GM23248 (cell line): Measurements from ENCODE around the gene C3orf70. TPM values are rescaled to one million over a fixed set of nuclear protein-coding genes. Genes with fewer than 3 reads are reported as not detected.

Source experiments
- DNase-seq: peaks from one replicate; pipeline ENCODE4 v3.0.0-alpha.2; 2015
- H2AFZ ChIP-seq: fragments of 200-600 bp; sonication (generic); 2 replicates; pipeline ENCODE4 v1.6.1; 2016; ENCODE audit warnings: antibody characterized with exemption
- H3F3A ChIP-seq: fragments of 200-600 bp; sonication (generic); 2 replicates; pipeline ENCODE4 v1.6.1; 2016; ENCODE audit warnings: mild to moderate bottlenecking, antibody characterized with exemption, mixed run types; ENCODE audit not compliant: insufficient read depth
- H3K27ac ChIP-seq: fragments of 200-600 bp; sonication (generic); 2 replicates; pipeline ENCODE4 v1.5.1; 2016; ENCODE audit warnings: mild to moderate bottlenecking
- H3K27me3 ChIP-seq: fragments of 200-600 bp; sonication (generic); replicated peaks from 2 replicates; pipeline ENCODE4 v1.6.1; 2016; ENCODE audit warnings: mild to moderate bottlenecking; ENCODE audit not compliant: insufficient read depth
- H3K36me3 ChIP-seq: fragments of 200-600 bp; sonication (generic); 2 replicates; pipeline ENCODE4 v1.6.1; 2016; ENCODE audit warnings: low read depth, mild to moderate bottlenecking
- H3K4me1 ChIP-seq: fragments of 200-600 bp; sonication (generic); 2 replicates; pipeline ENCODE4 v1.6.1; 2016; ENCODE audit warnings: mild to moderate bottlenecking; ENCODE audit not compliant: insufficient read depth
- H3K4me2 ChIP-seq: fragments of 200-600 bp; sonication (generic); one replicate; pipeline ENCODE4 v1.6.1; 2016; ENCODE audit warnings: mild to moderate bottlenecking; ENCODE audit not compliant: unreplicated experiment
- H3K4me3 ChIP-seq: fragments of 200-600 bp; sonication (generic); 2 replicates; pipeline ENCODE4 v1.5.1; 2016; ENCODE audit warnings: mild to moderate bottlenecking
- H3K79me2 ChIP-seq: fragments of 200-600 bp; sonication (generic); 2 replicates; pipeline ENCODE4 v1.6.1; 2016; ENCODE audit warnings: mild to moderate bottlenecking; ENCODE audit not compliant: insufficient read depth
- H3K9ac ChIP-seq: fragments of 200-600 bp; sonication (generic); 2 replicates; pipeline ENCODE4 v1.6.1; 2016; ENCODE audit warnings: mild to moderate bottlenecking
- H3K9me2 ChIP-seq: fragments of 200-600 bp; sonication (generic); 2 replicates; pipeline ENCODE4 v1.6.1; 2016; ENCODE audit warnings: mixed run types, mild to moderate bottlenecking, moderate library complexity; ENCODE audit not compliant: insufficient read depth
- H3K9me3 ChIP-seq: fragments of 200-600 bp; sonication (generic); one replicate; pipeline ENCODE4 v1.6.1; 2017; ENCODE audit warnings: low read depth
- H4K20me1 ChIP-seq: fragments of 200-600 bp; sonication (generic); 2 replicates; pipeline ENCODE4 v1.6.0; 2016; ENCODE audit not compliant: insufficient read depth
- EZH2 ChIP-seq: fragments of 200-600 bp; sonication (generic); IDR thresholded peaks from 2 replicates; pipeline ENCODE4 v1.6.1; 2018; ENCODE audit warnings: antibody characterized with exemption, mild to moderate bottlenecking; ENCODE audit not compliant: insufficient read depth, poor library complexity, severe bottlenecking
- EZH2phosphoT487 ChIP-seq: fragments of 200-600 bp; sonication (generic); IDR thresholded peaks from 2 replicates; pipeline ENCODE4 v1.6.1; 2018; ENCODE audit warnings: antibody characterized with exemption, moderate library complexity, mild to moderate bottlenecking, low read depth; ENCODE audit not compliant: insufficient read depth
- WGBS, 2 experiments: methylation state at CpG; one replicate each; pipeline ENCODE4 v1.1.6; 2015 to 2017; ENCODE audit warnings: low lambda C conversion rate in 2 of 2, low coverage in 1 of 2; ENCODE audit errors: missing lambda C conversion rate in 2 of 2; 5-methylcytosine and 5-hydroxymethylcytosine counted together
- in situ Hi-C: fragments of 300-500 bp; cut with MboI; formaldehyde crosslinking; loops from 2 replicates; pipeline ENCODE4 v1.15.0; 2020
- polyA plus RNA-seq: library from polyadenylated mRNA; unstranded; fragments of >200 nt; fragmentation: Nextera tagmentation; extraction: Ambion mirVana; gene quantifications from 2 replicates; pipeline ENCODE4 v1.2.1, GENCODE V29; 2016
- total RNA-seq: library from RNA; depleted of rRNA; stranded (reverse); fragments of >200 nt; shearing (Covaris generic); gene quantifications from 2 replicates; pipeline ENCODE4 v1.2.3, GENCODE V29; 2014

Gene C3orf70
- total and polyA plus RNA-seq, 2 experiments from 2014 or later: not detected

DNA sequence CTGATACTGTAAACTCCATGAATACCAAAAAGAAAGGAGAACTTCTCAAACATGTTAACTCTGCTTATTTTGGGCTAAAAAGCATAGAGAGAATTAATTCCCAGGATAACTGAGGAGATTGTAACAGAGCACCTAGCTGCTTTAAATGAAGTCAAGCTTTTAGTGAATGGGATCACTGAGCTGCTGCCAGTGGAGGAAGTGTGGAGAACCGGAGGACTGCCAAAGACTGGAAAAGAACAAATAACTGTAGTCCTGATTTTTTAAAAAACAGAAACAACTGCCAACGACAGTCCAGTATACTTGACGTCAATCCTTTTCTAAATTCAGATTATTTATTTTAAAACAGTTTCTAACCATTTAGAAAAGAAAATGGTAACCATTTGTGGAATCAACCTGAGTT is 3.3 kb downstream of the C3orf70 start:
- Histone ChIP-seq H3K4me2 (no peak overlapping the region), H3K9me2 (no peaks in the 10 kb centered on the region), H2AFZ (no peak overlapping the region), H3K9me3 (no peaks in the 10 kb centered on the region), H3K4me3 (no peak overlapping the region), H3K27me3 (peaks cover 76% of the 10 kb centered on the region), H3K4me1 (no peaks in the 10 kb centered on the region), H3K9ac (no peak overlapping the region), H4K20me1 (no peaks in the 10 kb centered on the region), H3K36me3 (no peaks in the 10 kb centered on the region), H3F3A (no peaks in the 10 kb centered on the region), H3K27ac (no peak overlapping the region), H3K79me2 (no peaks in the 10 kb centered on the region)
- DNase-seq: no peak
- TF ChIP-seq EZH2phosphoT487 (no peak), EZH2 (no peak)
- in situ Hi-C loops: no loop called here
- 20 to 24% methylated on average over 3 of the region's 3 CpGs for whole genome bisulfite sequencing, 2 experiments

GRCh38 chr3:185145511-185145910 is 7.3 kb downstream of the C3orf70 start:
- no peaks in the 10 kb centered on the region for H3K36me3 ChIP-seq
- in situ Hi-C loops: no loop called here
- H3K9ac ChIP-seq: no peak overlapping the region
- no peak overlapping the region for H2AFZ ChIP-seq
- no peak overlapping the region for H3K4me3 ChIP-seq
- no peaks in the 10 kb centered on the region for H3K9me2 ChIP-seq
- no peaks in the 10 kb centered on the region for H3K79me2 ChIP-seq
- H3K9me3 ChIP-seq: no peaks in the 10 kb centered on the region
- H3F3A ChIP-seq: no peaks in the 10 kb centered on the region
- H4K20me1 ChIP-seq: no peaks in the 10 kb centered on the region
- H3K4me1 ChIP-seq: no peaks in the 10 kb centered on the region
- no peak for TF ChIP-seq EZH2
- TF ChIP-seq EZH2phosphoT487: no peak
- no peak overlapping the region for H3K4me2 ChIP-seq
- no peak for DNase-seq
- H3K27ac ChIP-seq: no peak overlapping the region
- 60 to 65% methylated on average over 6 of the region's 6 CpGs for WGBS, 2 experiments
- peaks cover 48% of the 10 kb centered on the region for H3K27me3 ChIP-seq

DNA sequence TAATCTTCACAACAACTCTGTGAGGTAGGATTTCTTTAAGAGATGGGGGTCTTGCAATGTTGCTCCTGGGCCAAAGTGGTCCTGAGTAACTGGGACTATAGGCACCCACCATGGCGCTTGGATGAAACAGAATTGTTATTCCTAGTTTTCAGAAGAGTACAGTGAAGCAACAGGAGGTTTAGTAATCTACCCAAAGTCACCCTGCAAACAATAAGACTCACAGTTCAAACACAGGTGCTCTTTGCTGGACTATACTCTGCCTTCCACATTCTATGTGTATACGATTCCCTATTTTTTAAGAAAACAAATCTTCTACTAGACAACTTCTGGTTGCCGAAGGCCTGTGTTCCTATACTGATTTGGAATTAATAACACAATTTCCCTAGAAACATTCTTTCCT is 8.1 kb downstream of the C3orf70 start:
- Histone ChIP-seq H3K27me3 (peaks cover 41% of the 10 kb centered on the region), H3K36me3 (no peaks in the 10 kb centered on the region), H3K27ac (no peak overlapping the region), H3K4me1 (no peaks in the 10 kb centered on the region), H3K4me3 (no peak overlapping the region), H3K9me2 (no peaks in the 10 kb centered on the region), H2AFZ (no peak overlapping the region), H3F3A (no peaks in the 10 kb centered on the region), H3K9me3 (no peaks in the 10 kb centered on the region), H3K9ac (no peak overlapping the region), H3K4me2 (no peak overlapping the region), H4K20me1 (no peaks in the 10 kb centered on the region), H3K79me2 (no peaks in the 10 kb centered on the region)
- WGBS, 2 experiments: 66 to 67% methylated on average over 3 of the region's 3 CpGs
- in situ Hi-C loops: no loop called here
- TF ChIP-seq EZH2phosphoT487: no peak
- no peak for TF ChIP-seq EZH2
- no peak for DNase-seq

DNA sequence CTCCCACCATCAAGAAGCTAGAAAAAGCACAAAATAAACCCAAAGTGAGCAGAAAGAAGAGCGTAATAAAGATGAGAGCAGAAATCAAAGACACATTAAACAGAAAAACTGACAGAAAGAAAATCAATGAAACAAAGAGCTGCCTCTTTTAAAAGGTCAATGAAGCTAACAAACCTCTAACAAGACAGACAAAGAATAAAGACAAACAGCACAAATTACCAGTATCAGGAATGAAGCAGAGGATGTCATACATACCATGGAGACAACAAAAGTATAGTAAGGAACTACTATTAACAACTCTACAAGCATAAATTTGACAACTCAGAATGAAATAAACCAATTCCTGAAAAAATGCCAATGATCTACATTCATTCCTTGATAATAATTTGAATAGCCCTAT is 15.0 kb downstream of the C3orf70 start:
- H3K9ac ChIP-seq: no peak overlapping the region
- in situ Hi-C loops: no loop called here

DNA sequence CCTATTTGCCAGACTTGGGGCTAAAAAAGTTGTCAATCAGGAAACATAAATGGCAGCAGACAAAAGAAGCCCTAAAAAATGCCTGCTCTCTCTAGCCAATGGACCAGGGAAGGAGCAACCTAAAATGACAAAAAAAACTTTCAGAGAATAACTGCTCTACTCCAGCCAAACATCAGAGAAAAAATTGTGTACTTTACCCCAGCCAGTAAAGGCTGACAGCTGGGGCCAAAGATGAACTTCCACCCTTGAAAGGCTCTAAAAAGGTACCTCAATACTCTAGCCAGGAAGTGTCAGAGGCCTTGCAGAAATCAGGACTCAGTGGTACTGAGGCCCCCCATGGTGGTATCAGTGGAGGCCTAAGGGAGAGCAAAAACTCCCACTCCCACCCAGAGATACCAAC is 18.4 kb downstream of the C3orf70 start:
- Histone ChIP-seq H3F3A (no peaks in the 10 kb centered on the region), H4K20me1 (no peaks in the 10 kb centered on the region), H3K79me2 (no peaks in the 10 kb centered on the region), H3K4me3 (no peak overlapping the region), H3K27me3 (peaks cover 12% of the 10 kb centered on the region; the same call in 1 of the 2 replicates), H2AFZ (no peak overlapping the region), H3K9me3 (no peaks in the 10 kb centered on the region), H3K9ac (no peak overlapping the region), H3K9me2 (no peaks in the 10 kb centered on the region), H3K4me1 (no peaks in the 10 kb centered on the region), H3K27ac (no peak overlapping the region), H3K4me2 (no peak overlapping the region), H3K36me3 (no peaks in the 10 kb centered on the region)
- no peak for TF ChIP-seq EZH2
- TF ChIP-seq EZH2phosphoT487: no peak
- DNase-seq: no peak
- in situ Hi-C loops: no loop called here

More for the DNA sequence above, 15.0 kb downstream of the C3orf70 start:
- H3K4me3 ChIP-seq: no peak overlapping the region
- H3F3A ChIP-seq: no peaks in the 10 kb centered on the region
- TF ChIP-seq EZH2phosphoT487 (no peak), EZH2 (no peak)
- 0 out of 2 replicates have a peak, but pooled peaks cover 4% of the 10 kb centered on the region for H3K27me3 ChIP-seq
- H3K9me2 ChIP-seq: no peaks in the 10 kb centered on the region
- H3K79me2 ChIP-seq: no peaks in the 10 kb centered on the region
- no peaks in the 10 kb centered on the region for H3K4me1 ChIP-seq
- 70 to 78% methylated on average over 1 of the region's 1 CpG for WGBS, 2 experiments
- H3K9me3 ChIP-seq: no peaks in the 10 kb centered on the region
- H3K36me3 ChIP-seq: no peaks in the 10 kb centered on the region
- no peak for DNase-seq
- H3K4me2 ChIP-seq: no peak overlapping the region
- no peaks in the 10 kb centered on the region for H4K20me1 ChIP-seq
- no peak overlapping the region for H2AFZ ChIP-seq
- H3K27ac ChIP-seq: no peak overlapping the region
